AG09319 (cell line): Measurements from ENCODE around the gene SAMM50.

Source experiments
- DNase-seq: peaks from one replicate; pipeline ENCODE4 v3.0.0-alpha.2; 2010; ENCODE audit warnings: low read depth; ENCODE audit errors: extremely low read depth
- TF ChIP-seq, protein P1 (sequence below): IDR thresholded peaks from 2 replicates; pipeline ENCODE4 v1.5.1; 2011; ENCODE audit warnings: low read depth, mild to moderate bottlenecking, inconsistent platforms, low read length, moderate library complexity

Gene SAMM50

GRCh38 chr22:43925433-43926348, 29.6 kb upstream of the SAMM50 start:
- TF ChIP-seq, protein P1, sequence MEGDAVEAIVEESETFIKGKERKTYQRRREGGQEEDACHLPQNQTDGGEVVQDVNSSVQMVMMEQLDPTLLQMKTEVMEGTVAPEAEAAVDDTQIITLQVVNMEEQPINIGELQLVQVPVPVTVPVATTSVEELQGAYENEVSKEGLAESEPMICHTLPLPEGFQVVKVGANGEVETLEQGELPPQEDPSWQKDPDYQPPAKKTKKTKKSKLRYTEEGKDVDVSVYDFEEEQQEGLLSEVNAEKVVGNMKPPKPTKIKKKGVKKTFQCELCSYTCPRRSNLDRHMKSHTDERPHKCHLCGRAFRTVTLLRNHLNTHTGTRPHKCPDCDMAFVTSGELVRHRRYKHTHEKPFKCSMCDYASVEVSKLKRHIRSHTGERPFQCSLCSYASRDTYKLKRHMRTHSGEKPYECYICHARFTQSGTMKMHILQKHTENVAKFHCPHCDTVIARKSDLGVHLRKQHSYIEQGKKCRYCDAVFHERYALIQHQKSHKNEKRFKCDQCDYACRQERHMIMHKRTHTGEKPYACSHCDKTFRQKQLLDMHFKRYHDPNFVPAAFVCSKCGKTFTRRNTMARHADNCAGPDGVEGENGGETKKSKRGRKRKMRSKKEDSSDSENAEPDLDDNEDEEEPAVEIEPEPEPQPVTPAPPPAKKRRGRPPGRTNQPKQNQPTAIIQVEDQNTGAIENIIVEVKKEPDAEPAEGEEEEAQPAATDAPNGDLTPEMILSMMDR, result no peak
- no peak for DNase-seq

DNA sequence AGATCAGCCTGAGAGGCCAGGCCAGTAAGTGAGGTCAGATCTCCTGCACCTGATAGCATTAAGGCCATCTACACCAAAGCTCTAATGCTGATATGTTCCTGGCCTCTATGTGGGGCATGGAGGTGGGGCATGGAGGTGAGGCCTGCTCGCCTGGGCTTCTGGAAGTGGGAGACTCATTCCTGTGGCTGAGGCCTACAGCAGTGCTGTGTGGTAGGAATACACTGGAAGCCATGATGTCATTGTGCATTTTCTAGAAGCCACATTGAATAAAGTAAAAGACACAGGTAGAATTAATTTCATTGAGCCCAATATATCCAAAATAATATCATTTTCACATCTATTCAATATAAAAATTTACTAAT, 28.9 kb upstream of the SAMM50 start:
- DNase-seq, result no peak
- TF ChIP-seq, protein P1, result no peak

GRCh38 chr22:43928468-43928867, 26.8 kb upstream of the SAMM50 start:
- TF ChIP-seq, protein P1, result no peak
- DNase-seq, result no peak

- TF ChIP-seq, protein P1, result no peak
- no peak for DNase-seq
These were observed 26.3 kb upstream of the SAMM50 start for GRCh38 chr22:43928908-43929307.

GRCh38 chr22:43931771-43932170, 23.5 kb upstream of the SAMM50 start:
- TF ChIP-seq, protein P1, result no peak
- no peak for DNase-seq

GRCh38 chr22:43941449-43941848, 13.8 kb upstream of the SAMM50 start:
- TF ChIP-seq, protein P1, result no peak
- DNase-seq, result no peak

GRCh38 chr22:43944670-43945430, 10.4 kb upstream of the SAMM50 start:
- TF ChIP-seq, protein P1, result no peak
- DNase-seq, result no peak
